Left lung (tissue), 10 donors: ENCODE measurements around the gene ENGASE. TPM values are rescaled to one million over a fixed set of nuclear protein-coding genes. Genes with fewer than 3 reads are reported as not detected.

Experiments
- ATAC-seq: fragments of 200-7000 bp; cut with Tn5 transposase; one replicate; pipeline ENCODE4 v1.9.1; 2020; ENCODE audit warnings: moderate library complexity
- DNase-seq, 4 donors: peaks; one replicate each; pipeline ENCODE4 v3.0.0-alpha.2; 2013 to 2020
- H3K27ac ChIP-seq, 2 donors: fragments of 200-600 bp; sonication (generic) in 1 of 2; one replicate each; pipeline versions ENCODE4 v1.5.0 to v1.8.0; 2020 to 2021
- H3K27me3 ChIP-seq, 2 donors: fragments of 200-600 bp; sonication (generic) in 1 of 2; one replicate each; pipeline versions ENCODE4 v1.5.0 to v1.8.0; 2020 to 2021
- H3K36me3 ChIP-seq, 2 donors: fragments of 200-600 bp; sonication (generic) in 1 of 2; one replicate each; pipeline versions ENCODE4 v1.5.0 to v1.8.0; 2020 to 2021
- H3K4me1 ChIP-seq, 2 donors: fragments of 200-600 bp; one replicate each; pipeline ENCODE4 v1.8.0; 2021
- H3K4me3 ChIP-seq, 2 donors: fragments of 200-600 bp; sonication (generic) in 1 of 2; one replicate each; pipeline versions ENCODE4 v1.5.0 to v1.8.0; 2020 to 2021; ENCODE audit warnings: mild to moderate bottlenecking in 1 of 2
- H3K9me3 ChIP-seq, 2 donors: fragments of 200-600 bp; sonication (generic) in 1 of 2; one replicate each; pipeline versions ENCODE4 v1.5.0 to v1.8.0; 2020 to 2021
- CTCF ChIP-seq, 2 donors: fragments of 200-600 bp; sonication (generic) in 1 of 2; IDR thresholded peaks; one replicate each; pipeline versions ENCODE4 v1.5.0 to v1.8.0; 2021; ENCODE audit warnings: antibody characterized with exemption in 2 of 2
- intact Hi-C, 2 donors: fragments of 100-400 bp; cut with DNase I; formaldehyde crosslinking; loops; one replicate each; pipeline versions ENCODE4 v1.11.2 to v1.14.2; 2022
- polyA plus RNA-seq, 6 donors: library from polyadenylated mRNA; unstranded; fragments of 120-200 nt; gene quantifications; one replicate each; pipeline ENCODE4 v1.2.1, GENCODE V29; 2013; ENCODE audit not compliant: insufficient read length in 6 of 6
- total RNA-seq, 2 donors: library from RNA; stranded (reverse); fragmentation: NEBNext Ultra II Directional; extraction: Animal tissue kit (Norgen Biotek cat#: 25700); gene quantifications; one replicate each; pipeline ENCODE4 v1.2.1, GENCODE V29; 2021
- donor health status: DM: no; HTN: yes; CAD: no.
- donor health status: DM: no; HTN: no; CAD: no.

ENGASE gene
- total and polyA plus RNA-seq, 8 donors: 25.1 to 50.2 (median 35.2) TPM

- no peak for TF ChIP-seq CTCF (IDR thresholded peaks at IDR 0.05)
- DNase-seq (no peak), ATAC-seq (no peak)
- H3K4me3 ChIP-seq: no peak overlapping the region
- peaks cover 22 to 98% of the 10 kb centered on the region in 2 donors for H3K27me3 ChIP-seq
- no peaks in the 10 kb centered on the region for H3K4me1 ChIP-seq
- no peaks in the 10 kb centered on the region for H3K9me3 ChIP-seq
- intact Hi-C loops: no loop called here
- no peak overlapping the region for H3K27ac ChIP-seq
- no peaks in the 10 kb centered on the region for H3K36me3 ChIP-seq
Observed at GRCh38 chr17:79100405-79100804, 25.8 kb downstream of the ENGASE start.

- no peaks in the 10 kb centered on the region for H3K9me3 ChIP-seq
- H3K4me1 ChIP-seq: no peaks in the 10 kb centered on the region
- peaks cover 22 to 98% of the 10 kb centered on the region in 2 donors for H3K27me3 ChIP-seq
- ATAC-seq (no peak), DNase-seq (no peak)
- no peaks in the 10 kb centered on the region for H3K36me3 ChIP-seq
- TF ChIP-seq CTCF (IDR thresholded peaks at IDR 0.05): no peak
- no peak overlapping the region for H3K4me3 ChIP-seq
- no peak overlapping the region for H3K27ac ChIP-seq
- intact Hi-C loops: no loop called here
Observed at GRCh38 chr17:79101111-79101673, 26.6 kb downstream of the ENGASE start.

GRCh38 chr17:79102214-79102613 is 27.6 kb downstream of the ENGASE start:
- intact Hi-C loops: no loop called here
- peaks cover 13 to 89% of the 10 kb centered on the region in 2 donors for H3K27me3 ChIP-seq

GRCh38 chr17:79104898-79105600 is 30.4 kb downstream of the ENGASE start:
- no peaks in the 10 kb centered on the region for H3K4me1 ChIP-seq
- H3K36me3 ChIP-seq: no peaks in the 10 kb centered on the region
- DNase-seq (no peak), ATAC-seq (no peak)
- TF ChIP-seq CTCF (IDR thresholded peaks at IDR 0.05): no peak
- peaks cover 0 to 80% of the 10 kb centered on the region in 2 donors for H3K27me3 ChIP-seq
- H3K9me3 ChIP-seq: no peaks in the 10 kb centered on the region
- no peak overlapping the region for H3K4me3 ChIP-seq
- H3K27ac ChIP-seq: no peak overlapping the region
- intact Hi-C loops: no loop called here

More at GRCh38 chr17:79102214-79102613, 27.6 kb downstream of the ENGASE start:
- ATAC-seq (no peak), DNase-seq (no peak)
- TF ChIP-seq CTCF (IDR thresholded peaks at IDR 0.05): no peak
- Histone ChIP-seq H3K9me3 (no peaks in the 10 kb centered on the region), H3K4me1 (no peaks in the 10 kb centered on the region), H3K36me3 (no peaks in the 10 kb centered on the region), H3K27ac (no peak overlapping the region), H3K4me3 (no peak overlapping the region)

GRCh38 chr17:79105937-79106336 is 31.3 kb downstream of the ENGASE start:
- no peak for TF ChIP-seq CTCF (IDR thresholded peaks at IDR 0.05)
- H3K36me3 ChIP-seq: no peaks in the 10 kb centered on the region
- H3K27ac ChIP-seq: no peak overlapping the region
- H3K4me1 ChIP-seq: no peaks in the 10 kb centered on the region
- H3K9me3 ChIP-seq: no peaks in the 10 kb centered on the region
- ATAC-seq (no peak), DNase-seq (no peak)
- peaks cover 0 to 80% of the 10 kb centered on the region in 2 donors for H3K27me3 ChIP-seq
- no peak overlapping the region for H3K4me3 ChIP-seq
- intact Hi-C loops: no loop called here
